ENCODE data around the gene CMAS.

DNA sequence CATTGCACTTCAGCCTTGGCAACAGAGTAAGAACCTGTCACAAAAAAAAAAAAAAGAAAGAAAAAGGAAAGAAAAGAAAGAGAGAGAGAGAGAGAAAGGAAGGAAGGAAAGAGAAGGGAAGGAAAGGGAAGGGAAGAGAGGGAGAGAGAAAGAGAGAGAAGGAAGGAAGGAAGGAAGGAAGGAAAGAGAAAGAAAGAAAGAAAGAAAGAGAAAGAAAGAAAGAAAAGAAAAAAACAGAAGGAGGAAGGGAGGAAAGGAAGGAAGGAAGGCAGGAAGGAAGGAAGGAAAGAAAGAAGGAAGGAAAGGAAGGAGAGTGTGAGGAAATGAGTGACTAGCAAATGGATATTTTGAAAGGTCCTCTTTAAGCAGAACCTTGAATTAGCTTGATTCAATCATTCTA is 13.3 kb upstream of the CMAS start:
- no peak for TF ChIP-seq CTCF (IDR thresholded peaks at IDR 0.05)
- TF ChIP-seq POLR2A (IDR thresholded peaks at IDR 0.05), result no peak
